Coronary artery (tissue), 2 donors: Measurements from ENCODE around the gene ZIC2.

Experiments used
- DNase-seq: peaks from one replicate; pipeline ENCODE4 v3.0.0-alpha.2; 2017; ENCODE audit warnings: low spot score
- H3K27ac ChIP-seq, 2 donors: fragments of 200-600 bp; sonication (generic); one replicate each; pipeline ENCODE4 v1.5.1; 2016 to 2019
- H3K4me3 ChIP-seq: fragments of 200-600 bp; sonication (generic); 2 replicates; pipeline ENCODE4 v1.5.1; 2016; ENCODE audit warnings: mild to moderate bottlenecking, moderate library complexity
- CTCF ChIP-seq: fragments of 200-600 bp; sonication (generic); IDR thresholded peaks from one replicate; pipeline ENCODE4 v1.5.1; 2019; ENCODE audit warnings: antibody characterized with exemption

Gene ZIC2

GRCh38 chr13:99989276-99990125, 7.9 kb downstream of the ZIC2 start:
- no peak for TF ChIP-seq CTCF
- no peak overlapping the region for H3K27ac ChIP-seq
- H3K4me3 ChIP-seq, result no peak overlapping the region
- no peak for DNase-seq

- H3K27ac ChIP-seq, result no peak overlapping the region
- no peak for DNase-seq
- H3K4me3 ChIP-seq, result no peak overlapping the region
- no peak for TF ChIP-seq CTCF
Observed at GRCh38 chr13:99990126-99990977, 8.8 kb downstream of the ZIC2 start.

GRCh38 chr13:99991013-99991827, 9.6 kb downstream of the ZIC2 start:
- no peak for DNase-seq
- TF ChIP-seq CTCF, result no peak
- H3K27ac ChIP-seq, result no peak overlapping the region
- H3K4me3 ChIP-seq, result no peak overlapping the region

GRCh38 chr13:99991828-99992775, 10.5 kb downstream of the ZIC2 start:
- Histone ChIP-seq H3K27ac (no peak overlapping the region), H3K4me3 (no peak overlapping the region)
- DNase-seq, result no peak
- no peak for TF ChIP-seq CTCF

GRCh38 chr13:99992949-99993351, 11.4 kb downstream of the ZIC2 start:
- no peak for DNase-seq
- no peak for TF ChIP-seq CTCF
- Histone ChIP-seq H3K27ac (no peak overlapping the region), H3K4me3 (no peak overlapping the region)
